Measurements from ENCODE around the gene POLRMT.
"Not testable (repeated sequence)": the region's sequence is repeated elsewhere in the genome, so short reads cannot be mapped to it uniquely, and the experiment has no call there.

POLRMT gene

DNA sequence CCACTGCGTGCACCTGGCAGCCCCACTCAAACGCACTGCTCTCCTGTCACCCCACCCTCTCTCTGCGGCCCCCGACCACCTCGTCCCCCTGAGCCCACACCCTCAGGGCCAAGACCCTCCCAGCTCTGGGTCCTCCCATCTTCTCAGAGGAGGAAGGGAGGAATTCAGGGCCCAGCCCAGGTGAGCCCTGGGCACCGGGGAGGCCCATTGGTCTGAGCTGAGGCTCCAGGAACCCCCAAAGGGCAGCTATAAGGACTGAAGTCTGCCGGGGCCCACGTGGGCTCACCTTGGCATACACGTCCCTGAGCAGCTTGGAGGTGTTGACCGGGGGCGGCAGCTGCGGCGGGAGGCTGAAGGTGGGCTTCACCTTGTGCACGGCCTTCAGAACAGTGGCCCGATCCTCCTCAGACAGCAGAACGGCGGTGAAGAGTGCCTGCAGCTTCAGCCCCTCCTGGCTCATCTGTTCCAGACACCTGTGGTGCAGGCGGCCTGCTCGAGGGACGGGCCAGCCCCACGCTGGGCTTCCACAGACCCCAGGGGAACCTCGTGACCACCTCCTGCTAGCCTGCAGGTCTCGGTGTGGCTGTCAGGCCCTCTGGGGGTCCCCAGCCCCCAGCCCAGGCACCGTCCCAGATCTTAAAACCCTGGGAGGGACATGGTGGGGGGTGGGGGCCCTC lies 8.8 kb downstream of the POLRMT start:
- DNase-seq: no peak

GRCh38 chr19:623974-624373 lies 9.4 kb downstream of the POLRMT start:
- peak; percentile 56 for DNase-seq

GRCh38 chr19:623175-623916 lies 10.0 kb downstream of the POLRMT start:
- no peak for DNase-seq

DNA sequence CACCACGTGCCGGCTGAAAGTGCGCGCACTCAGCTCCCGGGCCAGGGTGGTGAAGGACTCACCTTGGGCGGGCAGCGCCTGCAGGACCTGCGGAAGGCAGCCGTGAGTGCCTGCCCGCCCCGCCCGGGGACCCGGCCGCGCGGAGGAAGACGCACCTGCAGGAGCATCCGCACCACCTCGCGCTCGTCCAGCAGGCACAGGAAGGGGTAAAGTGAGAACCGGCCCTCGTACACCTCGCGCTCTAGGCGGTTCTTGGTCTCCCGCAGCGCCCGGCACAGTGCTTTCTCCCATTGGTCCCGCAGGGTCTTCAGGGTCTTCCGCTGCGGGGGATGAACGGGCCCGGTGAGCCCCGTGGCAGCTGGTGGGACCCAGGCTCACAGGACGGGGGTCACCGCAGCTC lies 10.7 kb downstream of the POLRMT start:
- DNase-seq: peak; percentile 46

- peak; percentile 43 for DNase-seq
Measured at GRCh38 chr19:621819-622218, 11.5 kb downstream of the POLRMT start.

- not testable (repeated sequence) for DNase-seq
Measured at GRCh38 chr19:621191-621590, 12.1 kb downstream of the POLRMT start.

GRCh38 chr19:620166-620862 lies 13.0 kb downstream of the POLRMT start:
- no peak for DNase-seq

GRCh38 chr19:619286-620002 lies 13.9 kb downstream of the POLRMT start:
- no peak for DNase-seq

- no peak for DNase-seq
Measured at GRCh38 chr19:618674-619285, 14.6 kb downstream of the POLRMT start.

DNA sequence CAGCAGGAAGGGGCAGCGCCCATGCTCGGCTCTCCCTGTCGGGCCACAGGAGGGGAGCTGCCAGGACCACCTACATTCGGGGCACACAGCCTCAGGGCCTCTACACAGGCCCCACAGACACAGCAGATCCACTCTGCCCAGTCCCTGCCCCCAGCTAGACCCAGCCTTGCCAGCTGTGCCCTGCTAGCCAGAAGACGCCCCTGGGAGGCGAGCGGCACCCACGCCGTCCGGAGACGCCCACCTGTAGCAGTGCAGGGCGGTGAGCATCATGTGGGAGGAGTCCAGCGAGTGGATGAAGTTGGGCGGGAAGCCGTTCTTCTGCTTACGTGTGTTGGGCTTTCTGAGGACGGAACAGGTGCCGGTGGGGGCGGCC lies 15.1 kb downstream of the POLRMT start:
- DNase-seq: no peak

DNA sequence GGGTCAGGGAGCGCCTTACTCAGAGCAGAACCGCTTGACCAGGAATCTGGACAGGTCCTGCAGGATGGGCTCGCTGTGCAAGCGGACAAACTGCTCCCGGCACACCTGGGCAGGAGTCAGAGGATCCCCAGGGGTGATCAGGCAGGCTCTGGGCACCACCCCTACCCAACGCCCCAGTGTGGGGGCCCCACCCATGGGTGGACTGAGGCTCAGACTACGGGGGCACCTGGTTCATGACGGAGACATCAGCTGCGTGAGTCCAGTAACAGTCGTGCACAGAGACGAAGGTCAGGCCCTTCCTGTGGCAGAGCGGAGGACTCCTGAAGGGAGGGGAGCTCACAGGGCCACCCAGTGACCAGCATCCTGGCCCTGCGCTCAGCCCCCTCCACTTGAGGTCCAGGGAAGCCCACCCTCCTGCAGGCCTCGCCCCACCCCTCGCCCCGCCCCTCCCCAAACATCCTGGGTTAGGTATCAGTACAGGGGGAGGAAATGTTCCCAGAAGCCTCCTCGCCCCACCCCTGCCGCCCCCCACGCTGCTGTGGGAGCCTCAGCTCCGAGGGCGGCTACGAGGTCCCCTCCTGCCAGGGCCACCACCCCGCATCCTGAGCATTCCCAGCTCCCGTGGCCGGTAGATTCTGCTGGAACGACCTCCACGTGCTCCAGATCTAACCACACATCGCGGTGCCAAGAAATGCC lies 15.6 kb downstream of the POLRMT start:
- DNase-seq: peak; percentile 46

DNA sequence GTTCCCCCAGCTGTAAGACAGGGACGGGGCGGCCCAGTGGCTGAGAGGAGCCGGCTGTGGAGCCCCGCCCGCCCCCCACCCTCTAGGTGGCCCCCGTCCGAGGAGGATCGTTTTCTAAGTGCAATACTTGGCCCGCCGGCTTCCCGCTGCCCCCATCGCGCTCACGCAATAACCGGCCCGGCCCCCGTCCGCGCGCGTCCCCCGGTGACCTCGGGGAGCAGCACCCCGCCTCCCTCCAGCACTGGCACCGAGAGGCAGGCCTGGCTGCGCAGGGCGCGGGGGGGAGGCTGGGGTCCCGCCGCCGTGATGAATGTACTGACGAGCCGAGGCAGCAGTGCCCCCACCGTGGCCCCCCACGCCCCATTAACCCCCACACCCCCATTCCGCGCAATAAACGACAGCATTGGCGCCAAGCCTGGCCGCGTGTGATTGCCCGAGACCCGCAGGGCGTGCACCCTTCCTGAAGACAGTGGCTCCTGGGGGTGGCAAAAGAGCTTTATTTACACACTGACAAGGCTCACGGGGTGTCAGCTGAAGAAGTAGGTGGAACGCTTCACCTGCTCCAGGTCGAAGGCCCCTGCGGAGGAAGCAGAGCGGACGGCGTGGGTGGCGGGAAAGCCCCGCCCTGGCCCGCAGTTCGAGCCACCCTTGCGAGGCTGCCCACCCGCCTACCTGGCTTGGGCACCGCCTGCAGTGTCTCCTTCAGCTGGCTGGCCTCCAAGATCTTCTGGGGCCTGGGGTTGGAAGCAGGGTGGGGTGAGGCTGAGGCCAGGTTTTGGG lies 16.4 kb downstream of the POLRMT start:
- DNase-seq: no peak

DNA sequence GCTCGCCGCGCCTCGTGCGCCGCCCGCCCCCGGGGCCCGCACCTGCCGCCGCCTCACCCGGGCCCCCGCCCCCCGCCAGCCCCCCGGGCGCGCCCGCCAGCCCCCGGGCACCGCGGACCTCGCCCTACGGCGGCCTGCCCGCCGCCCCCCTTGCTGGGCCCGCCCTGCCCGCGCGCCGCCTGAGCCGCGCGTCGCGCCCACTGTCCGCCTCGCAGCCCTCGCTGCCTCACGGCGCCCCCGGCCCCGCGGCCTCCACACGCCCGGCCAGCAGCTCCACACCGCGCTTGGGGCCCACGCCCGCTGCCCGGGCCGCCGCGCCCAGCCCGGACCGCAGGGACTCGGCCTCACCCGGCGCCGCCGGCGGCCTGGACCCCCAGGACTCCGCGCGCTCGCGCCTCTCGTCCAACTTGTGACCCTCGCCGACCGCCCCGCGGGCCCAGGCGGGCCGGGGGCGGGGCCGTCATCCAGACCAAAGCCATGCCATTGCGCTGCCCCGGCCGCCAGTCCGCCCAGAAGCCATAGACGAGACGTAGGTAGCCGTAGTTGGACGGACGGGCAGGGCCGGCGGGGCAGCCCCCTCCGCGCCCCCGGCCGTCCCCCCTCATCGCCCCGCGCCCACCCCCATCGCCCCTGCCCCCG lies 17.2 kb downstream of the POLRMT start:
- no peak for DNase-seq

DNA sequence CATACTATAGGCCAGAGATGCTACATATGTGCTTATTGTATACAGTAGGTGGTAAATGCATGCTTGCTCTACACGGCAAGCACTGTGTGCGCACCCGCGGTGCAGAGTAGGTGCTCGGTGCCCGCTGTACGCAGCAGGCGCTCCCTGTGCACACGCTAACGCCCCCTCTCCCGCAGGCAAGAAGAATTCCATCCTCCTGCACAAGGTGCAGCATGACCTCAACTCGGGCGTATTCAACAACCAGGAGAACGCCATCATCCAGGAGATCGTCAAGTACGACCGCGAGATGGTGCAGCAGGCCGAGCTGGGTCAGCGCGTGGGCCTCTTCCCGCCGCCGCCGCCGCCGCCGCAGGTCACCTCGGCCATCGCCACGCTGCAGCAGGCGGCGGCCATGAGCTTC lies 17.7 kb downstream of the POLRMT start:
- no peak for DNase-seq

DNA sequence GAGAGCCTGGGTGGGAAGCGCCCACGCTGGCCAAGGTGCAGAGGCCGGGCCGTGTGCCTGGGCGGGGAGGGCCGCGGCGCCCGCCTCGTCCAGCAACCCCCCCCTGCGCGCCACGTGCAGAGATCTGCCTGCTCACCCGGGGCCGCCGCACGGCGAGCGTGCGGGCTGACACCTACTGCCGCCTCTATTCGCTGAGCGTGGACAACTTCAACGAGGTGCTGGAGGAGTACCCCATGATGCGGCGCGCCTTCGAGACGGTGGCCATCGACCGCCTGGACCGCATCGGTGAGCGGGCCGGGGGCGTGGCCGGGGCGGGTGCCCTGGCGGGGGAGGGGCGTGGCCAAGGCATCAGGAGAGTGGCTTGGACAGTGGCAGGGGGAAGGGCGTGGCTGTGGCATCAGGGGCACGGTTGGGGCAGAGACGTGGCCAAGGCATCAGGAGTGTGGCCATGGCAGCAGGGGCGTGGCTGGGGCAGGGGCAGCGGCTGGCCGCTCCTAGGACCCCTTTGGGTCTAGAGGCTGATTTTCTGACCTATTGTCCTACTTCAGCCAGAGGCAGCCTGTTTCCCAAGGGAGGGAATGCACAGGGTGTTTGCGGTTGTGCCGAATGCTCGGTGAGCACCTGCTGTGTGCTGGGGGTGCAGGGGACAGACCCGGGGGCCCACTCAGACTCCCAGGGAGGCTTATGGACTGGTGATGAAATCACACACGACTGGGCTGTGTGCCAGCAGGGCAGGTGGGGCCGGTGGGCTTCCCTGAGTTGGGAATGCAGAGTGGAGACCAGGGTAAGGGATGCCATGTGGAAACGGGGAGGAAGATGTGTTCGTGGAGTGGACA lies 19.4 kb downstream of the POLRMT start:
- DNase-seq: no peak

- no peak for DNase-seq
Measured at GRCh38 chr19:612941-613340, 20.4 kb downstream of the POLRMT start.

DNA sequence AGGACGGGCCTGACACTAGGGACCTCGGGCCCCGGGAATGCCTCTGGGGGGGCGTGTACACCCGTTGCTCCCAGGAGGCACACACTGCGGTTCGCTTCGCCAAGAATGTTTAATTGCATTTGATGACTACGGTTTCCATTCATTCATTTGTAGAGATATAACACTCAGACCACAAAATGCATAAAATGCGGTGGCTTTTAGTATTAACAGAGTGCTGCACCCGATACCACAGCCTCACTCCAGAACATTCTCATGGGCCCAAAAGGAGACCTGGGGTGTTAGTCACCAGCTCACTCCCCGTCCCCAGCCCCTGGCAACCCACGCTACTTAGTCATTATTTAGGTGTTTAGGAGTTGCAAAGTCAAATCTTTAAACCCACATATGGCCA lies 21.9 kb downstream of the POLRMT start:
- peak; percentile 46 for DNase-seq

DNA sequence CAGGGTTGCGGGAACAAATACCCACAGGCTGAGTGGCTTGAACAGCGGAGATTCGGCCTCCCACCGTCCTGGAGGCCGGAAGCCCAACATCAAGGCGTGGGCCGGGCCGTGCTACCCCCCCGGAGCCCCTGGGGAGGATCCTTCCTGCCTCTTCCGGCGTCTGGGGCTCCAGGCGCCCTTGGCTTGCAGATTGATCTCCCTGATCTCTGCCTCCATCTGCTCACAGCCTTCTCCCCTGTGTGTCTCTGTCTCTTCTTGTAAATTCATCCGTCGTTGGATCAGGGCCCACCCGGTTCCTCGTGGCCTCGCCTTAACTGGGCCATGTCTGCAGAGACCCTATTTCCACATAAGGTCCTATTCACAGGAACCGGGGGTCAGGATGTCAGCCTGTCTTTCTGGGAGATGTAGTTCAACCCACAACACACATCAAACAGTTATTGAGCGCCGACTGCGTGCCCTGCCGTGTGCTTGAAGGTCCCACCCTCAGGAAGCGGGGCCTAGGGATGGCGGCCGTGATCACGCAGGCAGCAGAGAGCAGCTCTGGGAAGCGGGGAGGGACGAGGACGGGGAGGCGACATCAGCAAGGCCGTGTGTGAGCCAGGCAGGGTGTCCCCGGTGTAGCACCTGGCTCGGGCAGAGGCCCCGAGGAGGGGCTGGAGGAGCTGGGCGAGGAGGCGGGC lies 22.4 kb downstream of the POLRMT start:
- DNase-seq: peak; percentile 50

GRCh38 chr19:610071-610800 lies 23.1 kb downstream of the POLRMT start:
- DNase-seq: no peak

All from islet precursor cell (in vitro differentiated cells).